Stimulated activated CD8-positive, alpha-beta memory T cell treated with anti-CD3 and anti-CD28 coated beads, Interleukin-4, amount 100 ng/mL, for 1 hour (primary cell): ENCODE measurements around the gene NRIP2.
A peak's percentile ranks its signal among the peaks of the same experiment; 100 is the strongest.

Experiments used
- DNase-seq, 2 donors: peaks; one replicate each; pipeline ENCODE4 v3.0.0-alpha.2; 2020; ENCODE audit warnings: low read depth in 2 of 2, low spot score in 1 of 2

NRIP2 gene

DNA sequence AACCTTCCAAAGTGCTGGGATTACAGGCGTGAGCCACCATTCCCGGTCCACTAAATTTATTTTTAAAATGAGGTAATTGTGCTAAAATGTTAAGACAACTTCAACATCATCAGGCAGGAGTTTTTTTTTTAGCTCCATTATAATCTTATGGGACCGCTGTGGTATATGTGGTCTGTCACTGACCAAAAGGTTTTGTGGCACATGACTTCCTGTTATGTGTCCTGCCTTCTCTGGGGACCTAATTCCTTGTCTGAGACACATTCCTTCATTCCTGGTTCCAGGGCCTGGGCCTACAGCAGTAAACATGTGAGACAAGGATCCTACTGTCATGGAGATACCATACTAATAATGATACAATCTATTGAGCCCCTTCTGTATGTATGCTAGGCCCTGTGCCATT, 17.1 kb upstream of the NRIP2 start:
- no peak for DNase-seq

DNA sequence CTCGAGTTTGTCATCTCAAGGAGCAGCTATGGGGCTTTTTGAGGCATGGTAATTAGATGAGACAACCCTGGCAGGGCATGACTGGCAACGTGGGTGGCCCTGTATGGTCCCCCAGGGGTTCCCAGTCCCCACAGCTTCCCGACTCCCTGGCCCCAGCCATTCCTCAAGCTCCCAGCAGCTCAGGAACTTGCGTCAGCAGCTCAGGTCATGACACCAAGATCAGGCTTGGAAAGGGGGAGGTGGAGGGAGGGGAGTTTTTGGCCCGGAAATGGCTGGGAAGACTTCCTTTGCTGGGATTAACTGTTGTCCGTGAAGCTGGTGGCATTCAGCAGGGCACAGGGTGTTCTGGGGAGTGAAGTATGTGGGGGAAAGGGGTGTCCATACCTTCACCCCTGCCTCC, 10.4 kb upstream of the NRIP2 start:
- no peak for DNase-seq

DNA sequence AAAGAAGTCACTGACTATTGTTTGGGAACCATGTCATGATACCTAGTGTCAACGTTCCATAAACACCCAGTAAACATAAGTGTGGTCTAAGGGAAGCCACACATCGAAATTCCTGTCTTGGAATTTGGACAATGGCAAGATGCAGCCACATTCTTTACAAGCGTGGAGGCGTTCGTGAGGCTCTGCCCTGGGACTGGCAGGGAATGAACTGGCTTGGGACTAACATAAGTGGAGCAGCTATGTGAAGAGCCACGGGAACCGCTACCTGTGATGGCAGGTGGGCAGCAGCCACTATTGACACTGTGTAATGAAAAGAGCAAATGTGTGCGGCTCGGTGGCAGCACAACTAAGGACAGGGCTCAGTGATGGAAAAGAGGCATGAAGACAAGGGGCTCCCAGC, 10.0 kb upstream of the NRIP2 start:
- no peak for DNase-seq

DNA sequence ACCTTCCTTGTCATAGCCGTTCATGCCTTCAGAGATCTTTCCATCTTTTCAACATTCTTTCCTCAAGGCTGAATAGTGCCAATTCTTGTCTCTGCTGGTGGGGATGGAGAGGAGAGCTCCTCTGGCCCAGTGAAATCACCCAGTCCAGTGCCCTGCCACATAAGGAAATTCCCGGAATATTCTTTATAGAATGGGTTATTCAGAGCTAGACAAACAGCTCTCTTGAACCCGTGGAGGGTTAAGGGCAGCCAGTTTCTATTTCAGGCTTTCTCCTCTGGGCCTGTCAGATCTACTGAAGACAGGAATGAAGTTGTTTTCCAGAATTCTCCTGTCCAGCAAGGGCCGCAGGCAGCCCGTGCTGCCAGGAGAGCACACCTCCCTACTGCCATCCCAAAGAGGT, 8.1 kb upstream of the NRIP2 start:
- no peak for DNase-seq

DNA sequence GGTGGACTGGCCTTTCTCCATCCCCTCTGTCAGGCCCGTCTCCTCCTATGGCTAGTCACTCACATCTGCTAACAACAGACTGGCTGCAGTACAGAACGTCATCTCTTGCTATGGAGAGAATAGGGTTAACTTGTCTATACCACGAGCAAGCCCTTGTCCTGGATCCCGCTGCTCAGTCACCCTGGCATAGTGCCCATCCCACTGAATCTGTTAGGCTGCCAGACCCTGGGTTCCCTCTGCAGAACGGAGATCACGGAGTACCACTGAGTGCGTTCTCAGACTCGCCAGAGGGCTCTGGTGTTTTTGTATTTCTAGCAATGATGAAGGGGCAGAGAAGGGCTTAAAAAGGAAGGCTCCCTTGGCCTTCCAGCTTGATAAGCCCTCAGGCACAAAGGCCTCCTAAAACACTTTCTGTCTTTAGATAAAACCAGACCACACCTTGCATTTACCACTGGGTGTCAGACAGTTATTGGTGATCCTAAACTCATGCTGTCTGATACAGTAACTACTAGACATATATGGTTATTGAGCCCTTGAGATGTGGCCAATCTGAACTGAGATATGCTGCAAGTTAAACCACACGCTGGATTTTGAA, 6.3 kb upstream of the NRIP2 start:
- no peak for DNase-seq

DNA sequence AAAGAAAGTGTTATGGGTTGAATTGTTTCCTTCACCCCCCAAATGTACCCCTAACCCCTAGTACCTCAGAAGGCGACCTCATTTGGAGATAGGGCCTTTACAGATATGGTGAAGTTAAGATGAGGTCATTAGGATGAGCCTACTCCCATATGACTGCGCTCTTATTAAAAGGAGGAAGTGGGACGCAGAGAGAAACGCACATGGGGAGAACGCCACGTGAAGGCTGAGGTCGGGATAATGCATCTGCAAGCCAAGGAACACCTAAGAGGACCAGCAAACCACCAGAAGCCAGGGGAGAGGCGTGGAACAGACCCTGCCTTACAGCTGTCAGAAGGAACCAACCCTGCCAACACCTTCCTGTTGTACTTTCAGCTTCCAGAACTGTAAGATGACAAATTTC, 1.7 kb upstream of the NRIP2 start:
- no peak for DNase-seq

DNA sequence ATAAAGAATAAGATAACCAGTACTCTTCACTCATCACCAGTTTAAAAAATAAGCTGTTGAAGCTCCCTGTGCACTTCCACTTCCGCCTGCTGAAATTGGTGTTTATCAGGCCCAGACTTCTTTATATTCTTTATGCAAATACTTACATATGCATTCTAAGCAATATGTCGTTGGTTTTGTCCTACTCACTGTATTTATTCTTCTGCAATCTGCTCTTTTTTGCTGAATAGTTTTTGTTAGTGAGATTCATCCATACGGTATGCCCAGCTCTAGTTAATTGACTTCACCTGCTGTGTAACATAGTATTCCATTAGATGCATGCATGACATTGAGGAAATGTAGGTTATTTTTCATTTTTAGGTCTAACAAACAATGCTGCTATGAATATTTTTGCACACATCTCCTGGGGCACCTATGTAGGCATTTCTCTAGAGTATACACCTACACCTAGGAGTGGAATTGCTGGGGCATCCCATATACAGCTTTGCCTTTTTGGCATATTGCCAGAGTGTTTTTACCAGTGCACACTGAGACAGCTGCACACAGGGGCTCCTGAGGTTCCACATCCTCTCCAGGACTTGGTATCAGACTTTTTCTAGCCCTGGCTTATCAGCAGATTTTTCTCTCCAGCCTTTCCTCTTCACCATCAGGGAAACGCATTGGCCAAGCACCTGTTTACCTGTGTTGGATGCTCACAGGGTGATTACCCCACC, 1.0 kb upstream of the NRIP2 start:
- no peak for DNase-seq

DNA sequence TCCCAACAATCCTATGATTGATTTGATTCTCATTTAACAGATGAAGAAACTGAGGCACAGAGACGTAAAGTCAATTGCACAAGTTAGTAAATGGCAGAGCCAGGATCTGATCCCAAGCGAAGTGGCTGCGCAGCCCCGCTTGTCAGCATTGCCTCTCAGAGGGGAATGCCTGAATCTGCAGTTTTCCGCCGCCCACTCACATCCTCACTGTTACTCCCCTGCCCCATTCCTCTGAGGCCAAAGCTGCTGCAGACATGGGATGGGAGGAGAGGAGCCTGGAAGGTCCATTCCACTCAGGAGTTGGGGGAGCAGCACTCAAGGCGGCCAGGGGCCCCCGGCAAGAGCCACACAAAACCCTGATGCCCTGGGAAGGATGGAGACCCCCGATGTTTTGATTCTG, 1.0 kb downstream of the NRIP2 start:
- no peak for DNase-seq

DNA sequence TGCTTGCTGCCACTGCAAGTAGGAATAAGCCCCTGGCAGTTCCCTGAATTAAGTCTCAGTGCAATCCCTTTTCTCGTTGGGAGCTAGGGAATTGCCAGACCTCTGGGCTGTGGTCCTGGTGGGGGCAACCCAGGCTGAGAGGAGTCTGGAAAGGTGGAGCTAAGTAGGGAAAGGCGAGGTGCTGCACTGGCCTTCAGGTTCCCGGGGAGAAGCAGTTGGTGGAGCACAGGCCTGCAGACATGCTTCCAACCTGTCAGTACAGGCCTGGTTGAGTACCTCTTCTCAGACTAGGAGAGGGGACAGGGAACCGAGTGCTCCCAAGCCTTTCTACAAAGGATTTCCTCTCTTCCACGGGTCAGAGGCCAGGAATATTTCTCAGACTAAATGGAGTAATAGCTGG, 1.5 kb downstream of the NRIP2 start:
- DNase-seq = no peak

DNA sequence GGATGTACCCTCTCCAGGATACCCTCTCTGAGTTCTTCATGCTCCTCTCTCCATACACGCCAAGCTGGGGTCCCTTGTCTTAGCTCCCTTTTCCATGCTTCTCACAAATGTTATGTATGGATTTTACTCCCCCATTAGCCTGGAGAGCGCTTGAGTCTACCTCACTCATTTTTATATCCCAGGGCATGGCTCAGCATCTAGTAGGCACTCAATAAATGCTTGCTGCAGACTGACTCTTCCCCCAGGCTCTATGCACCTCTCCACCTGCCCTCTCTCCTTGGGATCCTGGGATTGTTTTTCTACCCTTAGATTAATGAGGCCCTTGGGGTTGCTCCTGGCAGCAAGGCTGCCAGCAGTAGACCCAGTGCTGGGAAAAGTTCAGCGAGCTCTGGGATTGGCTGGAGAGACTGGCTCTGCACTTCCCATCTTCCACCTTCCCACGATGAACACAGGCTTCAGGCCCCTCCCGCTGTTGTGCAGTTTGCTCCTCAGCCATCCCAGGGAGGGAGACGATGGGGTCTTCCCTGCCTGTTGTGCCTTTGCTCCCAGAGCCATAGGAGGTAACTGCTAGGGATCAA, 2.2 kb downstream of the NRIP2 start:
- no peak for DNase-seq

DNA sequence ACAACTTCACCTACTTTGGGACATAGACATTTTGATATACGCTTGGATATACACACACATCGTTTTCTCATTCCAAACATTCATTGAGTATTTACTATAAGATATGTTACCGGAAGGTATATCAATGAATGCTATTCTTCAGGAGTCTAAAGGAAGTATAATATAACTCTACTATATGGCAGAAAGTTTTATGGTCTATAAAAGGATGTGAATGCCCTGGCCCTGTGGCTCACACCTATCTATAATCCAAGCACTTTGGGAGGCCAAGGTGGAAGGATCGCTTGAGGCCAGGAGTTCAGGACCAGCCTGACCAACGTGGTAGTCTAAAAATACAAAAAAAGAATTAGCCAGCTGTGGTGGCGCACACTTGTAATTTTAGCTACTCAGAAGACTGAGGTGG, 5.6 kb downstream of the NRIP2 start:
- no peak for DNase-seq

DNA sequence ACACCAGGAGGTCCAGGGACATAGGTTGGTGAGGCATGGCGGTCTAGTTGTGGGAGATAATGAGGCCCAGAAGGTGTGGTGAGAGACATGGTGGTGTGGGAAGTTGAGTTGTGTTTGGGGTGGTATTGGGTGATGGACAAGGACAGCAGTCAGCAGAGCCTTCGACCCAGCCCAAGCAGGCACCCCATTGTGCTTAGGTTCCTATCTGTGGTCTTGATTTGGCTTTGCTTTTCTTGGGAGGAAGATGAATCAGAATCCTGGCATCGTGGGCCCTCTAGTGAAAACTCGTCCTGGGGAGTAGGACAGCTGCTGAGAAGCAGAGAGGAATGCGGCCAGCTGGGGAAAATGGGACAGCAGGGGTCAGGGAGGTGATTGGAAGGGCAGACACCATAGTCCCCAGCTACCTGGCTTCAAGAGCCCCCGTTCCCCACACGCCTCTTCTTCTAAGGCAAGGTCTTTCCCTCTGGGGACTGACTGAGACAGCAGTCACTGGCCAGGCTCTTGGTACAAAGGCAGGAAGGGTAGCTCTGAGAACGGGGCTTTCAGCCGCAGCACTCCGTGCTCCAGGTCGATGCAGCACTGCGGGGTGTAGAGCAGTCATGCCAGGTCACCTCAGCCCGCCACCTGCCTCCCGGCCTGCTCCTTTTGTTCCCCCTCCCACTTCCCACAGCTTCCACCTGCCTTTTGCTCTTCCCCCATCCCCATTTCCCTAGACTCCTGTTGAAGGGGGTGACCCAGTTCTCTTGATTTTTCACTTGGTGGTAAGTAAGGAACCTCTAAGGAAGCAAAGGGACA, 7.9 kb downstream of the NRIP2 start:
- no peak for DNase-seq

DNA sequence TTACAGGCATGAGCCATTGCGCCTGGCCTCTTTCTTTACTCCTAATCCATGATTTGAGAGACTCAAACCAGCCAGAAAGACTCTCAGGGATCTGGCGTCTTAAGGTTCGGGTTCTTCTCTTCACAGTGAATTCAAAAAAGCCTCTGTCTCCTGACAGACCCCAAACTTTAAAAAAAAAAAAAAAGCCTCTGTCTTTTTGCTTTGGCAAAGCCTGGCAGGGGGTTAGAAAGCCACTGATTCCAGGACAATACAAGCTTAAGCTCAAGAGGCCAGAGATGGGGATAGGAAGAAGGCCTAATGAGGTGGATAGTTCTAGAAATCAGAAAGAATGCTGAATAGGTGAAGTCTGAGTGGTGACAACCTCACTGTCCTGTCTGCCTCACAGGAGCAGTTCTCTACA, 8.8 kb downstream of the NRIP2 start:
- DNase-seq = no peak

DNA sequence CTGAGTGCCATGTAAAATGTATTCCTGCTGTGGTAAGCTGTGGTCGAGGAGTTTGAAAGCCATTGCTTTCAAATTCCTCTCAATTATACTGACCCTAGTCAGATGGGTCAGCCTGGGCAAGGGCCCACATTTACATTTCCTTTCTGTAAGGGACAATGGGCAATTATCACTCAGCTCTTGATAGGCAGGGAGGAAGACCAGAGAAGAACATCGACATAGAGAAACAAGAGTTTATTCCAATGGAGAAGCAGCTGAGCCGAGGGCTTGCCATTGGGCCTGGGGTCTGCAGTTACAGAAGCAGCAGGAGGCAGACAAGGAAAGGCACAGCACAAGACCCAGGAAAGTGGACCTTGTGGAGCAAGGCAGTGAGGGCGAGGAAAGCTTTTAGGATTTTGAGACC, 9.7 kb downstream of the NRIP2 start:
- DNase-seq = no peak

DNA sequence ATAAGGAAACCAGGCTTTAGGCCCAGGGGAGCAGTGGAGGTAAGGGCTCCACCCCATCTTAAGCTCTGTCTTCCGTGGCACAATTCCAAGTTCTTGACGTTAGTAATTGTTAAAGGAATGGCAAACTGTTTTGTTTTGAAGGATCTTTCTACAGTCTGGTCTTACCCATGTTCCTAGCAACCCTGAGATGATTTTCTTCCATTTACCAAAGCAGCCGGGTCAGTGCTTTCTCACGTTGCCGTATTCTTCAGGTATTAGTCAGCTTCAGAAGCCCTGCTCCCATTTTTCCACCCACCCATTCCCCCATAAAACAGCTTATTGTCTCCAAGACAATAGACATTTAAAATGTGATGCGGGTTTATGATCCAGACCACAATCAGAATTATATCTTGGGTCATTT, 10.3 kb downstream of the NRIP2 start:
- no peak for DNase-seq

DNA sequence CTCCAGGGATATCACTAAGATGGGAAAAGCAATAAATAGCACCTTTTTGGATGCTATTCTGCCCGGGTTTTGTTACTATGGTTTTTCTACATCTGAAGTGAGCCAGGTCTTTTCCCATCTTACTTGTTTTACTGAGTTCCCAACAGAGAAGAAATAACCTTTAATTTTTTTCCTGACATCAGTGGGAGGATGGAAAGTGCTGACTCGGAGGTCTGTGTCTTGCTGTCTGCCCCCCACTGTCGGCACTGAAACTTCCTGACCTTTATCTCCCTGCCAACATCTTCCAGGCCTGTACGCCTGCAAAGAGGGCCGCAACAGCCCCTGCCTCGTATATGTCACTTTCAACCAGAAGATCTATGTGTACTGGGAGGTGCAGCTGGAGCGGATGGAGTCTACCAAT, 11.4 kb downstream of the NRIP2 start:
- no peak for DNase-seq

DNA sequence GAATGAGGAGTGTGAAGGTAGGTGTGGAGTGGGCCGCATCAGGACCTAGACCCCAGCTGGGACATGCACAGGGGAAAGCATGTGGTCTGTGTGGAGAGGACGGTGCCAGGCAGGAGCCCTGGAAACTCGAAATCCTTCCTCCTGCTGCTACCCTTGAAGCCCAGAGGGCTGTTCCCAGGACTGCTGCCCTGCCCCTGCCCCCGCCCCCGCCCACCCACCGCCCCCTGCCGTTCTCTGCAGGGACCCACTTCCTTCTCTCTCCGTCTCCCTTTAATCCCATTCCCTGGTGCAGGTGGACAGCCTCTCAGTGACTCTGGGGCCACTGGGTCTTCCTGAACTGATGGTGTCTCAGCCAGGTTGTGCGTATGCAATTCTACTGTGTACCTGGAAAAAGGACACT, 14.4 kb downstream of the NRIP2 start:
- no peak for DNase-seq

DNA sequence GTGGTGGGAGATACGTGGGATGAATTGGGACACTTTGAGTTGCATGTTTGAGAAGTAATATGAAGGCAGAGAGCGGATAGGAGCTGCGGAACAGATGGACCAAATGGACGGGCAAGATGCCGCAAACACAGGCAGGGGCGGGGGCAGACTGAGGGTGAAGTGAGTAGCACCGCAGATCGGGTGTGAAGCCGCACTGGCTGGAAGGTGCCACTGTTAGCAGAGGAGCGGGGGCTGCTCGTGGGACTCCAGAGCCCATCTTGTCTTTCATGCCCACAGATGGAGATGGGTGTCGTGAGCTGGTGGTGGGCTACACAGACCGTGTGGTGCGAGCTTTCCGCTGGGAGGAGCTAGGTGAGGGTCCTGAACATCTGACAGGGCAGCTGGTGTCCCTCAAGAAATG, 15.0 kb downstream of the NRIP2 start:
- DNase-seq = no peak

DNA sequence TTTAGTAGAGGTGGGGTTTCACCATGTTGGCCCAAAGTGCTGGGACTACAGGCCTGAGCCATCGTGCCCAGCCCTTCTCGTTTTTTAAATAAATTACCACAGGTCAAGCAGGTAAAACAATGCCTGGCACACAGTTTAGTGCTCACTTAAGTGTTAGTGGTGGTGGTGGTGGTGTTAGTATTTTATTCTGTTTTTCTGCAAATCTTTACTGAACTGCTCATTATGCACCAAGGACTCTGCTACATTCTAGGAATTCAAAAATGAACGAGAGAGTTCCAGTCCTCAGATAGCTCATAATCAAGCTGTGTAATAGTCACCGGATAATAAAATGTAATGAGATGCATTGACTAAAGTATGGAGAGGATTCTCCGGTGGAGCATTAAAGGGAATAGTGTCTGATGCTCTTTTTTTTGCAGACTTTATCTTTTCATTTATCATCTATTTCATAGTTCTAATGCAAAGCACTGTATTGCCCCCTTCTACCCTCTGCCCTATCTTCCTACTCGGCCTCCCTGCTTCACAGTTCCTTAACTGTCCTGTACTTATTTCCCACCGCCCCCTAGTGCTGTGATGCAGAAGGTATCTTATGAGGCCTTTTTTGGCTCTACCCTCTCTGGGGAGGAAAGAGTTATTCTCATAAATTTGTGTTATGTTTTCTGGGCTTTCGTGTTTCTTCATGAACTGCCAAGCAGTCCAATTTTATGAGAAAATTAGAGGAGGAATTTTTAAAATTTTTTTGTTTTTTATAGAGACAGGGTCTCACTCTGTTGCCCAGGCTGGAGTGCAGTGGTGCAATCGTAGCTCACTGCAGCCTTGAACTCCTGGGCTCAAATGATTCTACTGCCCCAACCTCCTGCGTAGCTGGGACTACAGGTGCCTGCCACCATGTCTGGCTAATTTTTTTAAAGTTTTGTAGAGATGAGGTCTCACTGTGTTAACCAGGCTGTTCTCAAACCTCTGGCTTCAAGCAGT, 21.3 kb downstream of the NRIP2 start:
- DNase-seq = no peak

DNA sequence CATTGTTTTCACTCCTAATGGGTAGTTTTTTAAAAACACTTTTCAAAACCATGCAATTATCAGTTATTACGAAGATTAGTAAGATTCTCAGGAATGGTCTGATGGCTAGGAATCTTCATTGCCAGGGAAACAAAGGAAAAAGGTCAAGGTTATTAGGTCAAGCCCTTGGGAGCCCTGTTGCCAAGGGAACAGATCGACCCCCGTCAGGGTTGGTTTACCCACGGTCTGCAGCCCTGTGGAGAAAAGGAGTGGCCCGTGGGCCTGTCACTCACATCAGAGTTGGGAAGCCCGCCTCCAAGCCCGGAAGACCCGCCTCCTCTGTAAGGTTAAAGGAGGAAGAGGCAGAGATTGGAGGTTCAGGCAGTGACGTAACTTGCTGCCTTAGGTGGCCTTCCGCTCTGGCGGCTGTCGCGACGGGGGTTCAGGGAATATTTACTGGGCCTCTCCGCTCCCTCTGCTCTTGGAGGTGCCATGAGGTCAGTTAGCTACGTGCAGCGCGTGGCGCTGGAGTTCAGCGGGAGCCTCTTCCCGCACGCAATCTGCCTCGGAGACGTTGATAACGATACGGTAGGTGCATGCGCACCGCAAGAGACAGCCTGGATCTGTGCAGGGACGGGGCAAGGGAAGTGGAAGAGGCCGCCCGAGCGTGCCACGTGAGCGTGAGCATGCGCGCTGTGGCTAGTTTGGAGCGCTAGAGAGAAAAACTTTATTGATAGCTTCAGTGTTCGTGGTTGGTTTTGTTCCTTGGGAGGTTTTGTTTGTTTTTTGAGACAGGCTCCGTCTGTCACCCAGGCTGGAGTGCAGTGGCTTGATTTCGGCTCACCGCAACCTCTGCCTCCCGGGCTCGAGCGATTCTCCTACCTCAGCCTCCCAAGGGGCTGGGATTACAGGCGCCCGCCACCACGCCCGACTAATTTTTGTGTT, 22.3 kb downstream of the NRIP2 start, which contains the start of gene ITFG2:
ITFG2 (plus strand) TSS at position 379 of the 924 bp plus-strand sequence; CDS start at position 472, 93 bp downstream.
- peak; percentile 84 to 89 for DNase-seq
